ENCODE data around the gene ETS2.

Gene ETS2

DNA sequence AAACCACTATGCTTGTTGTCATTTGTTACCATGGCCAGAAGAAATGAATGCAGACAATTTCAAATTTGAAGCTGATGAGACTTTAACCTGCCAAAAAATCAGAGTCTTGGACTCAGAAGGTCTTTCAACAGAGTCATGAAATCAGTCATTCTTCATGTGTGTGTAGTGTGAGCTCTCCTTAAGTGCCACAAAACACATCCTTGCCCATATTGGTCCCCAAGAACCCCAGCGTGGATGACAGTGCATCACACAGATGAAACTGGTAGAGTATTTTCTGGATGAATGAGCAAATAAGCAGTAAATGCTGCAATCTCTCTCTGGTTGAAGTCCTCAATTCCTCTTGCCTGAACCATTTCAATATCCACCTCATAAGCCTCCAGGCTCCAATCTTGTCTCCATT lies 28.7 kb upstream of the ETS2 start:
- DNase-seq (ENCODE audit: low read depth), result no peak
- no peak overlapping the region for H3K4me3 ChIP-seq (ENCODE audit: control insufficient read depth, low read depth, low read length)
- TF ChIP-seq, protein P1, sequence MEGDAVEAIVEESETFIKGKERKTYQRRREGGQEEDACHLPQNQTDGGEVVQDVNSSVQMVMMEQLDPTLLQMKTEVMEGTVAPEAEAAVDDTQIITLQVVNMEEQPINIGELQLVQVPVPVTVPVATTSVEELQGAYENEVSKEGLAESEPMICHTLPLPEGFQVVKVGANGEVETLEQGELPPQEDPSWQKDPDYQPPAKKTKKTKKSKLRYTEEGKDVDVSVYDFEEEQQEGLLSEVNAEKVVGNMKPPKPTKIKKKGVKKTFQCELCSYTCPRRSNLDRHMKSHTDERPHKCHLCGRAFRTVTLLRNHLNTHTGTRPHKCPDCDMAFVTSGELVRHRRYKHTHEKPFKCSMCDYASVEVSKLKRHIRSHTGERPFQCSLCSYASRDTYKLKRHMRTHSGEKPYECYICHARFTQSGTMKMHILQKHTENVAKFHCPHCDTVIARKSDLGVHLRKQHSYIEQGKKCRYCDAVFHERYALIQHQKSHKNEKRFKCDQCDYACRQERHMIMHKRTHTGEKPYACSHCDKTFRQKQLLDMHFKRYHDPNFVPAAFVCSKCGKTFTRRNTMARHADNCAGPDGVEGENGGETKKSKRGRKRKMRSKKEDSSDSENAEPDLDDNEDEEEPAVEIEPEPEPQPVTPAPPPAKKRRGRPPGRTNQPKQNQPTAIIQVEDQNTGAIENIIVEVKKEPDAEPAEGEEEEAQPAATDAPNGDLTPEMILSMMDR (conservative IDR thresholded peaks at IDR 0.05; ENCODE audit: control insufficient read depth, insufficient read depth, low read depth, low read length), result no peak

GRCh38 chr21:38777531-38777930 lies 28.2 kb upstream of the ETS2 start:
- TF ChIP-seq, protein P1 (conservative IDR thresholded peaks at IDR 0.05; ENCODE audit: control insufficient read depth, insufficient read depth, low read depth, low read length), result no peak
- no peak overlapping the region for H3K4me3 ChIP-seq (ENCODE audit: control insufficient read depth, low read depth, low read length)
- no peak for DNase-seq (ENCODE audit: low read depth)

- H3K4me3 ChIP-seq (ENCODE audit: control insufficient read depth, low read depth, low read length), result no peak overlapping the region
- DNase-seq (ENCODE audit: low read depth), result no peak
- TF ChIP-seq, protein P1 (conservative IDR thresholded peaks at IDR 0.05; ENCODE audit: control insufficient read depth, insufficient read depth, low read depth, low read length), result no peak
These were observed 24.9 kb upstream of the ETS2 start for GRCh38 chr21:38780879-38781278.

DNA sequence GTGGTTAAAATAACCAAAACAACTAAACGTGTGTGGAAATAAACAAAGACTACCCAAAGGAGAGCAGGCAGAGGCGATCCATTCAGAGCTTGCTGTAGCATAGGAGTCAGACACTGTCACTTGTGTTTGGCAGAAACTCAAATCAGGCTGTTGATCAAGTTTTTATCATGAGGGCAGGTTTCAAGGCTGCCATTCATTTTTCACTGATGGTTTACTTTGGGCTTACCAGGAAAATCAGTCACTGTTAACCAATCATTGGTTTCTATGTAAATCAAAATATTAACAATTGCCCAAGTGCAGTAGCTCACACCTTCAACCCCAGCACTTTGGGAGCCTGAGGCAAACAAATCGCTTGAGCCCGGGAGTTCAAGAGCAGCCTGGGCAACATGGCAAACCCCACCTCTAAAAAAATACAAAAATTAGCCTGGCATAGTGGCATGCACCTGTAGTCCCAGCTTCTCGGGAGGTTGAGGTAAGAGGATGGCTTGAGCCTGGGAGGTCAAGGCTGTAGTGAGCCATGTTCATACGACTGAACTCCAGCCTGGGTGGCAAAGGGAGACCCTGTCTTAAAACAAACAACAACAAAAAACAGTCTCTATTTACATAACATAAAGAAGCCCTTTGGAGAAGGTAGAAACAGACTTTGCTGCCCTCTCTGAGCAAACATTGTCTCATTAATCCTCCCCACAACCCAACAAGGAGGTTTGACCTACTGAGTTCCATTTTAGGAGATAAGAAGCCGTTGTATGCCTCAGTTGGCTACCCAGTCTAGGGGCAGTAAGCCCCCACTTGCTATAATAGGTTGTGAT lies 21.1 kb upstream of the ETS2 start:
- no peak for DNase-seq (ENCODE audit: low read depth)
- TF ChIP-seq, protein P1 (conservative IDR thresholded peaks at IDR 0.05; ENCODE audit: control insufficient read depth, insufficient read depth, low read depth, low read length), result no peak

GRCh38 chr21:38785483-38785882 lies 20.2 kb upstream of the ETS2 start:
- TF ChIP-seq, protein P1 (conservative IDR thresholded peaks at IDR 0.05; ENCODE audit: control insufficient read depth, insufficient read depth, low read depth, low read length), result no peak
- DNase-seq (ENCODE audit: low read depth), result no peak
- no peak overlapping the region for H3K4me3 ChIP-seq (ENCODE audit: control insufficient read depth, low read depth, low read length)

More for the DNA sequence above, 21.1 kb upstream of the ETS2 start:
- H3K4me3 ChIP-seq (ENCODE audit: control insufficient read depth, low read depth, low read length), result no peak overlapping the region

DNA sequence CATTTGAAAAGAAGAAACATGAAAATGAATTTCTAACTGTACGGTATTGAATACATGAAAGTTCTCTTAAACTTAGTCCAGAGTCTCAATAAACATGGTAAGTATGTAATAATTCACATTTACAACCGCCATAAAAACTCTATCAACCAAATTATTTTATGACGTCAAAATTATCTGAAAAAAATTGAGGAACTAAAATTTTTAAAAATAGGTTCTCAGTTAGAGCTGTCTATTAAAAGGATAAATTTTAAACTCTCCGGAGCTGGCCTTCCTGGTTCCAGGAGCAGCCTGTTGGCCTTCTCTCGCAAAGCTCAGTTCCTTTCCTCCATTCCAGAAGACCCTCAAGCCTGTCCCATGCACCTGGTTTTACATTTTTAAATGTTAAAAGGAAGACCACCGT lies 18.7 kb upstream of the ETS2 start:
- DNase-seq (ENCODE audit: low read depth), result no peak
- no peak overlapping the region for H3K4me3 ChIP-seq (ENCODE audit: control insufficient read depth, low read depth, low read length)
- TF ChIP-seq, protein P1 (conservative IDR thresholded peaks at IDR 0.05; ENCODE audit: control insufficient read depth, insufficient read depth, low read depth, low read length), result no peak

Measured in fibroblast of mammary gland (primary cell).